PC-3 (cell line): ENCODE results near the gene TBC1D14.

ENCODE experiments used
- CTCF ChIP-seq: fragments of 300-600 bp; sonication (generic); conservative IDR thresholded peaks from 2 replicates; pipeline ENCODE4 v1.5.1; 2017; ENCODE audit warnings: antibody characterized with exemption, low read depth, mild to moderate bottlenecking, low read length
- EZH2 ChIP-seq: fragments of 300-600 bp; sonication (generic); IDR thresholded peaks from one replicate; pipeline ENCODE4 v1.6.1; 2017; ENCODE audit warnings: antibody characterized with exemption, mild to moderate bottlenecking, low read length; ENCODE audit not compliant: unreplicated experiment
- EZH2phosphoT487 ChIP-seq: fragments of 300-600 bp; sonication (generic); IDR thresholded peaks from 2 replicates; pipeline ENCODE4 v1.6.1; 2018; ENCODE audit warnings: mild to moderate bottlenecking, antibody characterized with exemption, low read length, borderline replicate concordance

GRCh38 chr4:6960628-6961412 lies 51.2 kb downstream of the TBC1D14 start:
- TF ChIP-seq CTCF, result no peak
- no peak for TF ChIP-seq EZH2
- no peak for TF ChIP-seq EZH2phosphoT487
